Activated T-helper 17 cell treated with anti-CD3 and anti-CD28 coated beads, Interleukin-2, amount 50 U/mL, for 72 hours (primary cell): ENCODE measurements around the gene MUTYH. TPM values are rescaled to one million over a fixed set of nuclear protein-coding genes. Genes with fewer than 3 reads are reported as not detected.

Source experiments
- ATAC-seq: fragments of 150-1000 bp; cut with Tn5 transposase; replicated peaks from 2 replicates; pipeline ENCODE4 v1.10.0; 2021; ENCODE audit warnings: mild to moderate bottlenecking, moderate library complexity
- H3K27ac Mint-ChIP-seq: one replicate; pipeline ENCODE4 v1.8.0; 2022; ENCODE audit warnings: mixed read lengths
- H3K27me3 Mint-ChIP-seq: one replicate; pipeline ENCODE4 v1.8.0; 2022; ENCODE audit warnings: mixed read lengths
- H3K36me3 Mint-ChIP-seq: one replicate; pipeline ENCODE4 v1.8.0; 2022; ENCODE audit warnings: low read depth, mild to moderate bottlenecking, mixed read lengths
- H3K4me1 Mint-ChIP-seq: one replicate; pipeline ENCODE4 v1.8.0; 2022; ENCODE audit warnings: mixed read lengths
- H3K4me3 Mint-ChIP-seq: one replicate; pipeline ENCODE4 v1.8.0; 2022; ENCODE audit warnings: mild to moderate bottlenecking, mixed read lengths
- H3K9me3 Mint-ChIP-seq: one replicate; pipeline ENCODE4 v1.8.0; 2022; ENCODE audit warnings: mixed read lengths
- total RNA-seq, 2 donors: library from RNA; stranded (reverse); gene quantifications; one replicate each; pipeline ENCODE4 v1.2.3, GENCODE V29; 2022

Gene MUTYH
- total RNA-seq, 2 donors from 2014 or later = 23.5 to 35.4 TPM

DNA sequence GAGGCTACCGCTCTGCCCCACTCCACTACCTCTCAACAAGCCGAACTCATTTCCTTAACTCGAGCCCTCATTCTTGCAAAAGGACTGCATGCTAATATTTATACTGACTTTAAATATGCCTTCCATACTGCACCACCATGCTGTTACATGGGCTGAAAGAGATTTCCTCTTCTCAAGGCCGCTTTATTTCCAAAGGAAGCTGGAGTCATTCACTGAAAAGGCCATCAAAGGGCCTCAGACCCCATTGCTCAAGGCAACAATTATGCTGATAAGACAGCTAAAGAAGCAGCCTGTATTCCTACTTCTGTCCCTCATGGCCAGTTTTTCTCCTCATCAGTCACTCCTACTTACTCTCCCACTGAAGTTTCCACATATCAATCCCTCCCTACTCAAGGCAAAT, 20.5 kb downstream of the MUTYH start:
- Mint-ChIP-seq H3K4me1 (no peaks in the 10 kb centered on the region), H3K27me3 (no peaks in the 10 kb centered on the region), H3K27ac (no peak overlapping the region), H3K9me3 (no peaks in the 10 kb centered on the region), H3K4me3 (no peak overlapping the region), H3K36me3 (no peaks in the 10 kb centered on the region)
- no peak for ATAC-seq

DNA sequence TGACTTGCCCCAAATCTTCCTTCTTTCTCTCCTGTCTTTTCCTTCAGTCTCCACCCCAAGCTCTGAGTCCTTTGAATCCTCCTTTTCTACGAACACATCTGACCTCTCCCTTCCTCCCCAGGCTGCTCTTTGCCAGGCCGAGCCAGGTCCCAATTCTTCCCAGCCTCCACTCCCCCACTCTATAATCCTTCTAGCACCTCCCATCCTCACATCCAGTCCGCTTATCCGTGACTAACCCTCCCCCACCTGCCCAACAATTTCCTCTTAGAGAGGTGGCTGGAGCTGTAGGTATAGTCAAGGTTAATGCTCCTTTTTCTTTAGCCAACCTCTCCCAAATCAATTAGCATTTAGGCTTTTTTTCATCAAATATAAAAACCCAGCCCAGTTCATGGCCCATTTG, 23.1 kb downstream of the MUTYH start:
- Mint-ChIP-seq H3K27ac (no peak overlapping the region), H3K27me3 (no peaks in the 10 kb centered on the region), H3K9me3 (no peaks in the 10 kb centered on the region), H3K4me3 (no peak overlapping the region), H3K36me3 (no peaks in the 10 kb centered on the region), H3K4me1 (no peaks in the 10 kb centered on the region)
- no peak for ATAC-seq

GRCh38 chr1:45314266-45314665, 26.0 kb downstream of the MUTYH start:
- Mint-ChIP-seq H3K4me3 (no peak overlapping the region), H3K36me3 (no peaks in the 10 kb centered on the region), H3K27ac (no peak overlapping the region), H3K27me3 (no peaks in the 10 kb centered on the region), H3K4me1 (no peaks in the 10 kb centered on the region), H3K9me3 (no peaks in the 10 kb centered on the region)
- ATAC-seq = no peak

DNA sequence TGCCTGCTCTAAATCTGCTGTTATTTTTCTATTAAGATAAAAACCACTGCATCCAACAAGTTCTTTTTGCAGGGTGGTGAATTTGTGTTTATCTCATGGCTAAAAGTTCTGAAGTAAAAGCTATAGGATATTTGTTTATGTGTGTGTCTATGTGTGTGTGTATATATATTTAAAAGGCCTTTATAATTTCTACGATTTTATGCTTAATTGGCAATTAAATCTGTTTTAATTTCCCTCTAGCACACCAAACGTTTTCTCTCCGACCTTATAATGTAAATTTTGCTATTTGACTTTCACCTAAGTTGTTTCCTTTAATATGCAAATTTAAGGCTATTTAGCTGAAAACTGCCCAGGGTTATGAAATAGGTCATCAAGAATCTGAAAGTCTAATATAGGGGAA, 33.3 kb downstream of the MUTYH start:
- Mint-ChIP-seq H3K27ac (peak overlapping the region; percentile 70), H3K4me1 (peaks cover 15% of the 10 kb centered on the region), H3K36me3 (no peaks in the 10 kb centered on the region), H3K27me3 (no peaks in the 10 kb centered on the region), H3K4me3 (peak overlapping the region; percentile 93), H3K9me3 (no peaks in the 10 kb centered on the region)
- no peak for ATAC-seq

- H3K27ac Mint-ChIP-seq = peak overlapping the region; percentile 70
- peak overlapping the region; percentile 93 for H3K4me3 Mint-ChIP-seq
- no peaks in the 10 kb centered on the region for H3K27me3 Mint-ChIP-seq
- H3K36me3 Mint-ChIP-seq = no peaks in the 10 kb centered on the region
- H3K4me1 Mint-ChIP-seq = peaks cover 19% of the 10 kb centered on the region
- no peaks in the 10 kb centered on the region for H3K9me3 Mint-ChIP-seq
- ATAC-seq = peak; percentile 47
Observed at GRCh38 chr1:45306319-45306718, 33.9 kb downstream of the MUTYH start.

GRCh38 chr1:45305231-45305630, 35.0 kb downstream of the MUTYH start:
- H3K27ac Mint-ChIP-seq = peak overlapping the region; percentile 80
- no peaks in the 10 kb centered on the region for H3K27me3 Mint-ChIP-seq
- H3K4me3 Mint-ChIP-seq = peak overlapping the region; percentile 93
- H3K36me3 Mint-ChIP-seq = no peaks in the 10 kb centered on the region
- H3K4me1 Mint-ChIP-seq = peaks cover 19% of the 10 kb centered on the region
- ATAC-seq = no peak
- no peaks in the 10 kb centered on the region for H3K9me3 Mint-ChIP-seq

DNA sequence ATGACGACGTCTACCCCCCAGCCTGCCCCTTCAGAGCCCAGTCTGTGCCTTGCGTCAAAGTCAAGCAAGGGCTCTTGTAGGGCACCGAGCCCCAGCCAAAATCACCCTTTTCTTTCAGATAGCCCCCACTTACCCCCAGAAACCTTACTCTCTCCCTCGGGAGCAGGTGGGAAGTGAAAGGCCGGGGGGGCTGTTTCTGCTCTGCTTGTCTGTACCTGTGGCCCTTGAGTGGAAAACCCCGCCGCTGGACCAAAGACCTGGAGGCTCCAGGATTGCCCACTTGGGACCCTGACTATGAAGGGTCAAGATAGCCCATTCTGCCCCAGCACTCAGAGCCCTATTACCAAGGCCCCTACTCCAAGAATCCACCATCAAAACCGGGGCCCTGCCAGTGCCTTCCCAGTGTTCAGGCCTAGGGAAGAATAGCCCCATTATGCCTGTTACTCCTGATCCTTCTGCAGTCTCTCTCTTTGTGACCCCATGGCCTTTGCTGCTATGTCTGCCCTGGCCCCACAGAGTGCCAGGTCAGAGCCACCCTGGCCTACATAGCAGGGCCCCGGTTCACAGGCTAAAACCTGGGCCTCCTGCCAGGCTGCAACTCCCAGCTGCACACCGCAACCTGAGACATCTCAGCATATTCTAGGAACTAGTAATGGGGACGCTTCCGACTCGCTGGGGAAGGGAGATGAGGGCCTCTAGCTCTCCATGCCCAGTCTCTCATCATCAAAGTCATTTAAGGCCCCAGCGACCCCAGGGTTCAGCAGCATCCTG, 35.7 kb downstream of the MUTYH start:
- peak overlapping the region; percentile 80 for H3K27ac Mint-ChIP-seq
- no peaks in the 10 kb centered on the region for H3K36me3 Mint-ChIP-seq
- no peaks in the 10 kb centered on the region for H3K27me3 Mint-ChIP-seq
- no peak for ATAC-seq
- no peaks in the 10 kb centered on the region for H3K9me3 Mint-ChIP-seq
- H3K4me1 Mint-ChIP-seq = peaks cover 19% of the 10 kb centered on the region
- peak overlapping the region; percentile 93 for H3K4me3 Mint-ChIP-seq

DNA sequence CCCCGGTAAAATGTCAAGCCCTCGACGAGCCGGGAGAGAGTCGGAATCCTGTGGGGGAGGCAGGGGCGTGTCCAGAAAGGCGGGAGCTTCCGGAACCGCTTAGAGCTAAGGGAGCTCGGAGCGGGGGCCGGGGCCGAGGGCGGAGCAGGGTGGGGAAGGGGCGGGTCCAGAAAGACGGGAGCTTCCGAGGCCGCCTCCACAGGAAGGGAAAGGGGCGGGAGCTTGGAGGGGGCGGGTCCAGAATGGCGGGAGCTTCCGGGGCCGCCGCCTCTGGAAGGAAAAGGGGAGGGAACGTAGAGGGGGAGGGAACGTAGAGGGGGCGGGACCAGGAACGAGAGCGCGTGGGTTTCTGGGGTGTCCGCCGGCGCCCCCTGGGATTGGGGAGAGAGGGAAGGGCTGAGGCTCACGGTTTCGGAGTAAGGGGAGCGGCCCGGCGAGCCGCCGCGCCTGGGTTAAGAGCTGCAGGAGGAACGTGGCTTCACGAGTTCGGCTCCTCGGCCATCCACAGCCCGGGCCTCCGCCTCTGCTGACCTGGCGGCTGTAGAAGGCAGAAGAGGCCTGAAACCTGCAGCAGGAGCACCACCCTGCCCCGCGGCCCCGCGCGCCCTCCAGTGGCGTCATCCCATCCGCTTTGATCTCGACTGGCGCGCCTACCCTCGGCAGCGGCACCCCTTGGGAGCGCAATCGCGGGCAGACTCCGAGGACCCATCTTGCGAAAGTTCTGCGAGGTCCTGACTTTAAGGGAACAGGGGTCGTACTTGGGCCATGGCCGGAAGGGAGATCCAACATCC, 36.5 kb downstream of the MUTYH start:
- Mint-ChIP-seq H3K36me3 (no peaks in the 10 kb centered on the region), H3K4me1 (peaks cover 19% of the 10 kb centered on the region), H3K27me3 (no peaks in the 10 kb centered on the region), H3K4me3 (peak overlapping the region; percentile 93), H3K9me3 (no peaks in the 10 kb centered on the region), H3K27ac (peak overlapping the region; percentile 80)
- peak; percentile 85 for ATAC-seq

- Mint-ChIP-seq H3K4me3 (peak overlapping the region; percentile 93), H3K4me1 (peaks cover 19% of the 10 kb centered on the region), H3K27me3 (no peaks in the 10 kb centered on the region), H3K27ac (peak overlapping the region; percentile 80), H3K36me3 (no peaks in the 10 kb centered on the region), H3K9me3 (no peaks in the 10 kb centered on the region)
- no peak for ATAC-seq
Observed at GRCh38 chr1:45302505-45303150, 37.6 kb downstream of the MUTYH start.

- no peak overlapping the region for H3K27ac Mint-ChIP-seq
- no peak for ATAC-seq
- no peaks in the 10 kb centered on the region for H3K9me3 Mint-ChIP-seq
- no peak overlapping the region for H3K4me3 Mint-ChIP-seq
- peaks cover 9% of the 10 kb centered on the region for H3K4me1 Mint-ChIP-seq
- H3K36me3 Mint-ChIP-seq = no peaks in the 10 kb centered on the region
- H3K27me3 Mint-ChIP-seq = no peaks in the 10 kb centered on the region
Observed at GRCh38 chr1:45300669-45300997, 39.6 kb downstream of the MUTYH start.

GRCh38 chr1:45299981-45300668, 40.1 kb downstream of the MUTYH start:
- H3K9me3 Mint-ChIP-seq = no peaks in the 10 kb centered on the region
- H3K4me3 Mint-ChIP-seq = no peak overlapping the region
- H3K27ac Mint-ChIP-seq = no peak overlapping the region
- no peak for ATAC-seq
- no peaks in the 10 kb centered on the region for H3K36me3 Mint-ChIP-seq
- no peaks in the 10 kb centered on the region for H3K27me3 Mint-ChIP-seq
- H3K4me1 Mint-ChIP-seq = peaks cover 9% of the 10 kb centered on the region

GRCh38 chr1:45299296-45299695, 40.9 kb downstream of the MUTYH start:
- no peak overlapping the region for H3K27ac Mint-ChIP-seq
- no peaks in the 10 kb centered on the region for H3K27me3 Mint-ChIP-seq
- H3K9me3 Mint-ChIP-seq = no peaks in the 10 kb centered on the region
- peaks cover 9% of the 10 kb centered on the region for H3K4me1 Mint-ChIP-seq
- H3K36me3 Mint-ChIP-seq = no peaks in the 10 kb centered on the region
- H3K4me3 Mint-ChIP-seq = no peak overlapping the region
- ATAC-seq = no peak

- Mint-ChIP-seq H3K4me3 (no peak overlapping the region), H3K4me1 (peaks cover 9% of the 10 kb centered on the region), H3K27ac (peak overlapping the region; percentile 15), H3K27me3 (no peaks in the 10 kb centered on the region), H3K36me3 (no peaks in the 10 kb centered on the region), H3K9me3 (no peaks in the 10 kb centered on the region)
- no peak for ATAC-seq
Observed at GRCh38 chr1:45297666-45298356, 42.4 kb downstream of the MUTYH start.

DNA sequence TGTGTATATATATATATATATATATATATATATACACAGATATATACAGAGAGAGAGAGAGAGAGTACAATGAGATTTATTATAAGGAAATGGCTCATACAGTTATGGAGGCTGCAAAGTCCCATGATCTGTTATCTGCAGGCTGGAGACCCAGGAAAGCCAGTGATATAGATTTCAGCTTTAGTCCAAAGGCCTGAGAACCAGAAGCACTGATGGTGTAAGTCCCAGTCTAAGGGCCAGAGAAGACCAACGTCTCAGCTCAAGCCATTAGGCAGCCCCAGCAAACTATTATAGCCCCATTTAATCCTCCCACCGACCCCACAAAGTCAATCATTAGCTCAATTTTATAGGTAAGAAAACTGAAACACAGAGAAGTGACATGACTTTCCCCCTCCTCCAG, 48.5 kb downstream of the MUTYH start:
- no peak overlapping the region for H3K27ac Mint-ChIP-seq
- no peaks in the 10 kb centered on the region for H3K4me1 Mint-ChIP-seq
- no peak overlapping the region for H3K4me3 Mint-ChIP-seq
- no peaks in the 10 kb centered on the region for H3K27me3 Mint-ChIP-seq
- H3K9me3 Mint-ChIP-seq = no peaks in the 10 kb centered on the region
- no peak for ATAC-seq
- H3K36me3 Mint-ChIP-seq = no peaks in the 10 kb centered on the region
